Fibroblast of lung (primary cell): ENCODE results near the gene PRR19.

Source experiments
- CTCF ChIP-seq, 2 donors: IDR thresholded peaks in 1 of 2; conservative IDR thresholded peaks in 1 of 2; 1 replicate in 1 of 2; 2 replicates in 1 of 2; pipeline ENCODE4 v1.5.1; 2011 to 2012; ENCODE audit warnings: low read length in 2 of 2, control low read depth in 1 of 2, inconsistent platforms in 1 of 2, low read depth in 1 of 2, mild to moderate bottlenecking in 1 of 2
- EZH2 ChIP-seq: IDR thresholded peaks from 2 replicates; pipeline ENCODE4 v1.5.1; 2012; ENCODE audit warnings: low read length, control low read depth, mild to moderate bottlenecking; ENCODE audit errors: missing control alignments

- TF ChIP-seq CTCF (conservative IDR thresholded peaks at IDR 0.05 in 1 of 2, IDR thresholded peaks at IDR 0.05 in 1 of 2; ENCODE audit: low read depth in 1 of 2, low read length in 2 of 2) (no peak), EZH2 (no peak)
Measured at GRCh38 chr19:42328106-42328505, 26.2 kb downstream of the PRR19 start.
